HFF-Myc (cell line): Measurements from ENCODE around the gene CLDN22.

ENCODE experiments used
- DNase-seq: peaks from one replicate; pipeline ENCODE4 v3.0.0-alpha.2; 2011; ENCODE audit warnings: low read depth; ENCODE audit errors: extremely low read depth
- H3K4me3 ChIP-seq: replicated peaks from 2 replicates; pipeline ENCODE4 v1.5.1; 2011; ENCODE audit warnings: low read depth, mild to moderate bottlenecking, control low read depth, low read length
- CTCF ChIP-seq: IDR thresholded peaks from 2 replicates; pipeline ENCODE4 v1.5.1; 2012; ENCODE audit warnings: mild to moderate bottlenecking, low read depth, low read length, control low read depth; ENCODE audit errors: missing control alignments

The CLDN22 gene

GRCh38 chr4:183337833-183338232, 17.8 kb upstream of the CLDN22 start:
- H3K4me3 ChIP-seq, result no peak overlapping the region
- no peak for DNase-seq
- no peak for TF ChIP-seq CTCF

- H3K4me3 ChIP-seq, result no peak overlapping the region
- no peak for TF ChIP-seq CTCF
- DNase-seq, result no peak
Measured at GRCh38 chr4:183337349-183337748, 17.3 kb upstream of the CLDN22 start.

GRCh38 chr4:183335369-183335940, 15.4 kb upstream of the CLDN22 start:
- no peak overlapping the region for H3K4me3 ChIP-seq
- no peak for TF ChIP-seq CTCF
- DNase-seq, result peak; percentile 86

- no peak overlapping the region for H3K4me3 ChIP-seq
- no peak for DNase-seq
- no peak for TF ChIP-seq CTCF
Measured at GRCh38 chr4:183333983-183334382, 13.9 kb upstream of the CLDN22 start.

- no peak for TF ChIP-seq CTCF
- no peak overlapping the region for H3K4me3 ChIP-seq
Measured at GRCh38 chr4:183333202-183333601, 13.1 kb upstream of the CLDN22 start.

GRCh38 chr4:183332447-183332846, 12.4 kb upstream of the CLDN22 start:
- no peak for DNase-seq
- no peak overlapping the region for H3K4me3 ChIP-seq
- TF ChIP-seq CTCF, result no peak

More at GRCh38 chr4:183333202-183333601, 13.1 kb upstream of the CLDN22 start:
- no peak for DNase-seq

GRCh38 chr4:183330841-183331240, 10.8 kb upstream of the CLDN22 start:
- no peak for DNase-seq
- no peak overlapping the region for H3K4me3 ChIP-seq
- no peak for TF ChIP-seq CTCF
